NCI-H2081 (cell line): Measurements from ENCODE around the gene GLS2.
"Not testable (repeated sequence)": the region's sequence is repeated elsewhere in the genome, so short reads cannot be mapped to it uniquely, and the experiment has no call there.

Experiments
- DNase-seq, 2 experiments: peaks; one replicate each; lab custom pipeline; 2025; lab: John Stamatoyannopoulos, UW

The GLS2 gene

GRCh38 chr12:56490360-56490759, 2.4 kb upstream of the GLS2 start:
- DNase-seq = no peak

DNA sequence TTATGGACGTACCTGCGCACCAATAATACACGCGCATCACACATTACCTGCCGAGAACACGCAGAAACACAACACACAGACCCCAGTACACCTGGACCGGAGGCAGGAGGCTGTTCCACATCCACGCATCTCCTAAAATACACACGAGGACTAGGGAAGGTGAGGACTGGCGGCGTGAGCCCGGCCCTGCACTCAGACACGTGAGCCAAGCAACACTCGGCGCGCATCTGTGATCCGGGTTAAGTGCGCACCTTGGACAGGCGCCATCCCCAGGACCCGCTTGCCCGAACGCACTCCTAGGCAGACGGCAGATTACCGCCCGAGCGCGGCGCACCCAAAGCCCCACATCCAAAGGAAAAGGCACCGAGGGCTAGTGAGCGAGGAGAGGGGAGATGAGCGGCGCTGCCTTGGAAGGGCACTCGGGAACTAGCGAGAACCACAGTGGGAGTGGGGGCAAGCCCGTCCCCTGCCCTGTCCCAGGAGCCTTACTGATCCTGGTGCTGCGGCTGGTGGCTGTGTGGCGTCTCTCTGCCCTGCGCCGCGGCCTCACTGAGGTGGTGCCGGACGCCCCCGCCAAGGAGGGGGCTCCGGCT, 417 bp downstream of the GLS2 start:
- peak; percentile 56 to 72 for DNase-seq

GRCh38 chr12:56486694-56487093, 1.3 kb downstream of the GLS2 start:
- no peak for DNase-seq

DNA sequence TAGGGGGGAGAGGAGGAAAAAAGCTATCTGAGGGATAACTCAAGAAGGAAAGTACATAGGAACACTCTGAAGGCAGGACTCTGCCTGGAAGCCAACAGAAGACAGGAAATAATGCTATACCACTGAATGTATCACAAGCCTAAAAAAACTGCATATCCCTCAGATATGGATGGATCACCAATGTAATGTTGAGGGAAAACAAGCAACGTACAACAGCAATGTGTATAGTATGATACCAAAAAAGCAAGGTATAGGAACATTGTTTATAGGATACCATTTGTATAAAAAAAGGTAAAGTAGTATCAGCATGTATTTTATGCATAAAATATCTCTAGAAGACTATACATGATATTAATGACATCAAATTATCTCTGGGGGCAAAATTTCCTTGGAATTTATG, 3.4 kb downstream of the GLS2 start:
- no peak for DNase-seq

DNA sequence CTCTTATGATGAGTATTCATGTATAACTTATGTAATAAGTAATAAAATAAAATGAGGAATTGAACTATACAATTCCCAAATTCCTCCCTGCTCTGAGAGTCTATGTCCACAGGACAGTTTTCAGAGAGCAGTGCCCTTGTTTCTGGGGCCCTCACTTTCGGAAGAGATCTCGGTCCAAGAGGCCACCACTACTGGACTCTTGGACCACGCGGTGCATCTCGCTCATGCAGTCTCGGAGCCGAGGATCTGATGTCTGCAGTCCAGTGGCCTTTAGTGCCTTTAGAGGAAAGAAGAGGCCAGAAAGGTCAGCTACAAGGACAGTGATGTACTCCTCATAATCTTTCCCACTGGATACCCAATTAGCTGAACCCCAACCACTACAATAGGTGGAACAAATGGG, 8.3 kb downstream of the GLS2 start:
- DNase-seq = no peak

DNA sequence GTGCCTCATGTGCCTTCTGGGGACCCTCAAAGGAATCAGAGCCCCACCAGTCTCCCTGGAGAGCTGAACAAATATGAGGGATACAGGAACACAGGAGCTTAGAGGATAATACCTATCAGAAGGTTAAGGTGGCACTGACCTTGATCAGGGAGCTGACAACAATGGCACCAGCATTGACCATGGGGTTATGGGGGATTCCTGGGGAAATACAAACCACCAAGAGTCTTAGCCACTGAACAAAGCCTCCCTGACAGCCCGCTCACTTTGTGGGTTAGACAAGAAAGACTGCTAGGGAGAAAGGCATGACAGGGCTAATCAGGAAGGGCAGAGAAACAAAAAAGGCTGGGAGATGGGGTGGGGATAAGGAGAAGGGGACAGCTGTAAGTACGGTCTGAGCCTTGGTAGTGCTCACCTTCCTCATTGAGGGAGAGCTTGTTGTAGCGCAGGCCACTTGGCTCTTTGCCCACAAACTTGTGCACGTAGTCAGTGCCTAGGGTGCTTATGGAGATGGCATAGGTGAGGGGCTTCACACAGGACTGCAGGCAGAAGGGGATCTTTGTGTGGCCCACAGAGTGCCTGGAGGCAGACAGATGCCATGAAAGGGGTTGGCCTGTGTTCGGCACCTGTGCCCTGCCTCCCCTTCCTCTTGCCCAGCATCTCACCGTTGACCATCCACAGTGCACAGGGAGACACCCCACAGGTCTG, 10.3 kb downstream of the GLS2 start:
- DNase-seq = no peak

- DNase-seq = no peak
Measured at GRCh38 chr12:56476972-56477432, 11.0 kb downstream of the GLS2 start.

DNA sequence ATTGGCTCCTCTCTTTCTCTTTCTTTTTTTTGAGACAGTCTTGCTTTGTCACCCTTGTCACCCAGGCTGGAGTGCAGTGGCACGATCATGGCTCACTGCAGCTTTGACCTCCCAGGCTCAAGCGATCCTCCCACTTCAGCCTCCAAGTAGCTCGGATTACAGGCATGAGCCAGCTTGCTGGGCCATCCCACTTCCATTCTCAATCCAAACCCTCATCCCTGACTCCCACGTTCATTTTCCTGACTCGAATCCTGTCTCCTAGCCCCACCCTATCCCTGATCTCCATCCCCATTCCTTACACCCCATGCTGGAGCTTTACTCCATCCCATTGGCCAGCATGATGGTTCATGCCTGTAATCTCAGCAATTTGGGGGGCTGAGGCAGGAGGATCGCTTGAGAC, 11.8 kb downstream of the GLS2 start:
- DNase-seq = no peak

DNA sequence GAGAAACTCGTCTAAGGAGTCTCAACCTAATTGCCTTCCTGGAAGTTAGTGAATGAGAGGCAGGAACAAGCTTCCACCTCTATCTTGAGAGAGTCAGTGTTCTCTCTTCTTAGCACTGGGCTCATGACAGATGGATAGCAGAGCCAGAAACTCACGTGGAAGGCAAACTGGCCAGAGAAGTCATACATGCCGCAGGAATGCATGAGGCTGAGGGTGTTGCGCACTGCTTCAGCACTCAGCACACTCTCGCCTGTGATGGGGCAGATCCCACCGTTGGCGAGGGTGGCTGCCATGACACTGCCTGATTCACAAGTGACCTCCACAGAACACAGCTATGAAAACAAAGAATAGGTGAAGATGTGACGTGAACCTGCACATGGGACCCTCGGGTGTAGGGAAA, 13.6 kb downstream of the GLS2 start:
- no peak for DNase-seq

DNA sequence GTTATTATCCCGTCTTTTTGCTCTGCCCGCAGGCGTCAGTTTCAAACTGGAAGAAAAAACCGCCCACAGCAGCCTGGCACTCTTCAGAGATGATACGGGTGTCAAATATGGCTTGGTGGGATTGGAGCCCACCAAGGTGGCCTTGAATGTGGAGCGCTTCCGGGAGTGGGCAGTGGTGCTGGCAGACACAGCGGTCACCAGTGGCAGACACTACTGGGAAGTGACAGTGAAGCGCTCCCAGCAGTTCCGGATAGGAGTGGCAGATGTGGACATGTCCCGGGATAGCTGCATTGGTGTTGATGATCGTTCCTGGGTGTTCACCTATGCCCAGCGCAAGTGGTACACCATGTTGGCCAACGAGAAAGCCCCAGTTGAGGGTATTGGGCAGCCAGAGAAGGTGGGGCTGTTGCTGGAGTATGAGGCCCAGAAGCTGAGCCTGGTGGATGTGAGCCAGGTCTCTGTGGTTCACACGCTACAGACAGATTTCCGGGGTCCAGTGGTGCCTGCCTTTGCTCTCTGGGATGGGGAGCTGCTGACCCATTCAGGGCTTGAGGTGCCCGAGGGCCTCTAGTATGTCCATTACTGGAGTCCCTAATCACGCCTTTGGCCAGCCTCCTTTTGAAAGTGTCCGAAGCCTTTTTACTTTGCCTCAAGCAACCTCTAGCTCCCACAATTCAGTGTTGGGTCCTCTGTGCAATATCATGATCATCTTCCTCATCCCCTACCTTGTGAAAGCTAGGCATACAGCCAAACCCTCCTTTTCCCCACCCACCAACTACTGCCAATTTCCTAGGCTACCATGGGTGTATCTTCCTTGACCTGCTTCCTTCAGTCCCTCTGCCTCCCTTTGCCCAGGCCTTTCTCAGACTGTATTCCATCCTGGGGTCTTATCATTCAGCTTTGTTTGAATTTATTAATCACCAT, 18.7 kb downstream of the GLS2 start:
- DNase-seq = peak in 1 of 2 experiments; percentile 30

DNA sequence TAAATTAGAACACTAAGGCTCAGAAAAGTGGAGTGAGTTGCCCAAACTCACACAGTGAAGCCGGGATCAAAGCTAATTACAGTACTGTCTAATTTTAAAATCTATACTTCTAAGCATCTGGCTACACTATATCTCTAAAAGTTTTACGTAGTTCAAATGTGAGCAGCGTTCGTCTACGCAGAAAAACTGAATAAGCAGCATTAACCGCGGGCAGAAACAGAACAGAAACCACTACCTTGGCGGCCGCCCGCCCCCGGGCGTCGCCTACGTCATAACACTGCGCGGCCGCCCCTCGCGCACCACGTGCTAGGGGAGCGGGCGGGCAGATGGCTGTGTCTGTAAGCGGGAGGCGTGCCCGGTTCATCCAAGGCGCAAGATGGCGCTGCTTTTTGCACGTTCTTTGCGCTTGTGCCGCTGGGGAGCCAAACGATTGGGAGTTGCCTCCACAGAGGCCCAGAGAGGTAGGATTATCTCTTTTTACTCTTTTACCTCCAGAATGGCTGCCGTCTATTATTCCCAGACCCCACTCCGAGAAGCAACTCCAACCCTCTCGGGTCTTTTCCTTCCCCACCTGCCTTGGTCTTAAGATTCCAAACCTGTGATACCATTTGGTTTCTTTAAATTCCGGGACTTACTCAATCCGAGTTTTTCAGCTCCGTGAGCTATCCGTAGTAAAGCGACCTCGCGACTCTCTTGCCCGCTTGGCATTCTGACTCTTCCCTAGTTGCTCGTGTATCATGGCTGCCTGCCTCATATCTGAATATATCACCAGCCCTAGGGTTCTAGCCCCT, 19.6 kb downstream of the GLS2 start, which contains the start of gene SPRYD4:
TSS of gene SPRYD4 (plus strand) at position 363 of the 791 bp plus-strand sequence. CDS start at position 377, 14 bp downstream.
- DNase-seq = peak; percentile 91 to 94

GRCh38 chr12:56462565-56462964, 25.4 kb downstream of the GLS2 start:
- DNase-seq = no peak

DNA sequence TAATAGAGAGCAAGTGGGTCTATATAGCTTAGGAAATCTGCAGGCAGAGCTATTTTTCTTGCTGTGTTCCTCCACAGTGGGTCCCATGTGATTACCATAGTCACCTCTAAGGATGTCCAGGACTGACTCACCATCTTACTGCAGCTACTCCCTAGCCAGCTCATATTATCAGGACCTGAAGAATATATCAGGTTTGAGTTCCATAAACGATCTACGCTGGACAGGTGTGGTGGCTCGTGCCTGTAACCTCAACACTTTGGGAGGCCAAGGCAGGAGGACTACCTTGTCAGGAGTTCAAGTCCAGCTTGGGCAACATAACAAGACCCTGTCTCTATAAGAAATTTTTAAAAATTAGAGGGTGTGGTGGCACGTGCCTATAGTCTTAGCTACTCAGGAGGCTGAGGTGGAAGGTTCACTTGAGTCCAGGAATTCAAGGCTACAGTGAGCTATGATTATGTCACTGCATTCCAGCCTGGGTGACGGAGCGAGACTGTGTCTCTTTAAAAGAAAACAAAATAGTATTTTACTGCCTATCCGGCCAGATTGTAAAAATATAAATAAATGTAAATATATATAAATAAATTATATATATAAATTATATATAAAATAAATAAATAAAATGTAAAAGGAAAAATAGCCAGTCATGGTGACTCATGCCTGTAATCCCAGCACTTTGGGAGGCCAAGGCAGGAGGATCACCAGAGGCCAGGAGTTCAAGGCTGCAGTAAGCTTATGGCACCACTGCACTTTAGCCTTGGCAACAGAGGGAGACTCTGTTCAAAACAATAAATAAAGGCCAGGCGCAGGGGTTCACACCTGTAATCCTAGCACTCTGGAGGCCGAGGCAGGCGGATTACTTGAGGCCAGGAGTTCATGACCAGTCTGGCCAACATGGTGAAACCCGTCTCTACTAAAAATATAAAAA, 26.5 kb downstream of the GLS2 start:
- DNase-seq = no peak

DNA sequence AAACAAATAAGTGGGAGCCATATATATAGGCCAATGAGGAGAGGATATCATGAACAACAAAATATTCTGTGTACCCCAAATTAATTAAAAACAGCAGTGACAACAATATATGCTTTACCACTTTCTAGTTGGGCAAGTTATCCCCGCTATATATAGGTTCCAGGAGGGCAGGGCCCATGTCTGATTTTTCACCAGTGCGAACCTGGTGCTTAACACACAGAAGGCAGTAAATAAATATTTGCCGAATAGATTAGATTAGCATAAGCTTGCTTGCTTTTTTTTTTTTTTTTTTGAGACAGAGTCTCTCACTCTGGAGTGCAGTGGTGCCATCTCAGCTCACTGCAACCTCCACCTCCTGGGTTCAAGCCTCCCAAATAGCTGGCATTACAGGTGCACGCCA, 30.1 kb downstream of the GLS2 start:
- DNase-seq = no peak

GRCh38 chr12:56454557-56454956, 33.4 kb downstream of the GLS2 start, which contains the start of gene MIP:
TSS of gene MIP (minus strand) at chr12:56454657. CDS start at chr12:56454613, 44 bp downstream.
- DNase-seq = no peak

DNA sequence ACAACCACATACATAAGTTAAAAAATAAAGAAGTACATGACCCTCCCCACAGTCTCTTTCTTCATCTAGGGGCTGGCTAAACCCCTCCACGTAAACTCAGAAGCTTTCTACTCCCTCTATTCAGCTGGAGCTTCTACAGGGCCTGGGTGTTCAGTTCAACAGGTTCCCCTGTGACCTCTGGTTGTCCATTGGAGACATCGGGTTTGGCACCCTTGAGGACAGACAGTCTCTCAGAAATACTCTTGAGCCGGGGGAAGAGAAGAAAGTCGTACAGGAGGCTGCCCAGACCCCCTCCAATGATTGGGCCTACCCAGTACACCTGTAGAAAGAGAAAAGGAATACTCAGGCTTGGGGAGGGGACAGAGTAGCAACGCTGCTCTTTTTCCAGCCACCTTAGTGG, 36.8 kb downstream of the GLS2 start:
- no peak for DNase-seq

GRCh38 chr12:56450241-56450640, 37.7 kb downstream of the GLS2 start:
- DNase-seq = peak; percentile 26 to 44

DNA sequence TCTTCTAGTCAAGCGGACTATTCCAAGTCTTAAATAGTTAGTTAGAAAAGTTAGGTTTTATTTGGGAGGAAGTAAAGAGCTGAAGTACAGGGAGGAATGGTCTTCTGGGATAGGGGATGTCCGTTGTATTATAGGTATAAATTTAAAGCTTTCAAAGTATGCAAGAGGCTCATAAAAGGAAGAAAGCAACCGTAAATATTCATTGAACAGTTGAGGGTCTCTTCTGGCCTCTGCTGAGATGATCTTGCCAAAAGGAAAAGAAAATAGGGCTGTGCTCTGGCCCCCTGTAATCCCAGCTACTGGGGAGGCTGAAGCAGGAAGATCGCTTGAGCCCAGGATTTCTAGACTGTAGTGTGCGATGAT, 38.4 kb downstream of the GLS2 start:
- DNase-seq = no peak

GRCh38 chr12:56448860-56449621, 38.9 kb downstream of the GLS2 start, which contains the start of gene TIMELESS:
TSS of gene TIMELESS (minus strand) at chr12:56449426. CDS start at chr12:56434170, 15,256 bp downstream.
- peak; percentile 90 to 92 for DNase-seq

- DNase-seq = not testable (repeated sequence)
Measured at GRCh38 chr12:56443208-56443607, 44.8 kb downstream of the GLS2 start.
